Measurements from ENCODE around the gene STRN3.
A peak's percentile ranks its signal among the peaks of the same experiment; 100 is the strongest.
"Not testable (repeated sequence)": the region's sequence is repeated elsewhere in the genome, so short reads cannot be mapped to it uniquely, and the experiment has no call there.

STRN3 gene, protein sequence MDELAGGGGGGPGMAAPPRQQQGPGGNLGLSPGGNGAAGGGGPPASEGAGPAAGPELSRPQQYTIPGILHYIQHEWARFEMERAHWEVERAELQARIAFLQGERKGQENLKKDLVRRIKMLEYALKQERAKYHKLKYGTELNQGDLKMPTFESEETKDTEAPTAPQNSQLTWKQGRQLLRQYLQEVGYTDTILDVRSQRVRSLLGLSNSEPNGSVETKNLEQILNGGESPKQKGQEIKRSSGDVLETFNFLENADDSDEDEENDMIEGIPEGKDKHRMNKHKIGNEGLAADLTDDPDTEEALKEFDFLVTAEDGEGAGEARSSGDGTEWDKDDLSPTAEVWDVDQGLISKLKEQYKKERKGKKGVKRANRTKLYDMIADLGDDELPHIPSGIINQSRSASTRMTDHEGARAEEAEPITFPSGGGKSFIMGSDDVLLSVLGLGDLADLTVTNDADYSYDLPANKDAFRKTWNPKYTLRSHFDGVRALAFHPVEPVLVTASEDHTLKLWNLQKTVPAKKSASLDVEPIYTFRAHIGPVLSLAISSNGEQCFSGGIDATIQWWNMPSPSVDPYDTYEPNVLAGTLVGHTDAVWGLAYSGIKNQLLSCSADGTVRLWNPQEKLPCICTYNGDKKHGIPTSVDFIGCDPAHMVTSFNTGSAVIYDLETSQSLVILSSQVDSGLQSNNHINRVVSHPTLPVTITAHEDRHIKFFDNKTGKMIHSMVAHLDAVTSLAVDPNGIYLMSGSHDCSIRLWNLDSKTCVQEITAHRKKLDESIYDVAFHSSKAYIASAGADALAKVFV

DNA sequence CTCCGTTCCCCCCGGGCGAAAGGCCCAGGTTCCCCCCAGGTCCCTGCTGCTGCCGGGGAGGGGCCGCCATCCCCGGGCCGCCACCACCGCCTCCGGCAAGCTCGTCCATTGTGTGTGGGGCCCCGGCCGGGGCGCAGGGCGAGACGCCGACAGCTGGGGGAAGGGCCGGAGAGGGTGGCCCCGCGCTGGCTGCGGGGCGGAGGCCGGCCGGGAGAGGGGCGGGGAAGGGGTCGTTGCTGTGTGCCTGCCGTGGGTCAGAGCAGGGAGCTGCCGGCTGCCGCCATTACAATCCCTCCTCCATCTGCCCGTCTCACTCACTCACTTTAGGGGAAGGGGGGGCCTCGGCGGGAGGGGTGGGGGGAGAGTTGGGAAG, at the start of gene STRN3:
STRN3 (minus strand) TSS at position 303 of the 373 bp plus-strand sequence; CDS start at position 109, 194 bp downstream.
- no peak for DNase-seq (ENCODE audit: low read depth in 2 of 2)

DNA sequence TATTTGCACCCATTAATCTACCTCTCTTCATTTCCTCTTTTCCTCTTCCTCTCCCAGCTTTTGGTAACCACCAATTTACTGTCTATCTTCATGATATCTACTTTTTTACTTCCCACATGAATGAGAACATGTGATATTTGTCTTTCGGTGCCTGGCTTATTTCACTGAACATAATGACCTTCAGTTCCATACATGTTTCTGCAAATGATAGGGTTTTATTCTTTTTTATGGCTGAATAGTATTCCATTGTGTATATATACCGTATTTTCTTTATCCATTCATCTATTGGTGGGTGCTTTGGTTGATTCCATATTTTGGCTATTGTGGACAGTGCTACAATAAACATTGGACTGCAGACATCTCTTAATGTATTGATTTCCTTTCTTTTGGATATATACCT, 49.0 kb upstream of the STRN3 start:
- no peak for DNase-seq (ENCODE audit: low read depth in 2 of 2)

DNA sequence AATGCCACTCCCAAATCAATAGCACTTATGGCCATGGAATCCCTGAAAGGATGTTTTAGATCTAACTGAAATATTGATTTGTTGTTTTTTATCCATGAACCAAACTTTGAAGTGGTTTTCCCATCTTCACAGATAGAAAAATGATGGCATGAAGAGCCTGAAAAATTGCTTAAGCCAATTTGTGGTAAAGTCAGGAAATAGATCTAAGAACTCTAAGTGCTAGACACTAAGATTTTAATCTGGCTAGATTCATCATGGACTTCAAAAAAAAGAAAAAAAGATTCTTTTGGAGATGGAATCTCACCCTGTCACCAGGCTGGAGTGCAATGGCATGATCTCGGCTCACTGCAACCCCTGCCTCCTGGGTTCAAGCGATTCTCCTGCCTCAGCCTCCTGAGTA, 45.0 kb upstream of the STRN3 start:
- DNase-seq (ENCODE audit: low read depth in 2 of 2), result no peak

GRCh38 chr14:31070431-31070830, 44.3 kb upstream of the STRN3 start:
- peak; percentile 84 to 86 for DNase-seq (ENCODE audit: low read depth in 2 of 2)

GRCh38 chr14:31069343-31069742, 43.2 kb upstream of the STRN3 start:
- DNase-seq (ENCODE audit: low read depth in 2 of 2), result no peak

DNA sequence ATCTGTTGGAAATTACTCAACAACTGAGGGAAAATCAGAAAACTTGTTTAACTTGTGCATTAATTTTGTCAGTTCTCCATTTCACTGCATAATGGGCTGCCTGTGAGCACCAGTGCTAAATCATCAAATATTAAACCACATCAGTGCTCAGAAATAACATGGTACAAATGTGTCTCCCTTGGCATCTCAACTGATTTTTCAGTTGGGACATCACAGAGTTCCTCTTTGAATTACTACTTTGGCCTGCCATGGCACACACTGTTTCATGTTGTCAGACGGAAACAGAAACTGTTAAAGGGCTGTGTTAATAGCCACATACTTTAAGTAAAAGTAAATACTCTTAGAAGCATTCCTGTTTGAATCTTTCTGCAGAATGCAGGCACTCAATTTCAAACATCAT, 42.1 kb upstream of the STRN3 start:
- DNase-seq (ENCODE audit: low read depth in 2 of 2), result no peak

DNA sequence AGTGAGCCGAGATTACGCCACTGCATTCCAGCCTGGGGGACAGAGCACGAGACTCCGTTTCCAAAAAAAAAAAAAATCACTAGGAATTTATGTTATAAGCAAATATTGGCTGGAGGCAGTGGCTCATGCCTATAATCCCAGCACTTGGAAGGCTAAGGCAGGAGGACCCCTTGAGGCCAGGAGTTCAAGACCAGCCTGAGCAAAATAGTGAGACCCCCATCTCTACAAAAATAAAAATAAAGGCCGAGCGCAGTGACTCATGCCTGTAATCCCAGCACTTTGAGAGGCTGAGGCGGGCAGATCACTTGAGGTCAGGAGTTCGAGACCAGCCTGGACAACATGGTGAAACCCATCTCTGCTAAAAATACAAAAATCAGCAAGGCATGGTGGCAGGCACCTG, 36.7 kb upstream of the STRN3 start:
- not testable (repeated sequence) for DNase-seq (ENCODE audit: low read depth in 2 of 2)

GRCh38 chr14:31060253-31060875, 34.2 kb upstream of the STRN3 start:
- DNase-seq (ENCODE audit: low read depth in 2 of 2), result no peak

- peak; percentile 54 to 56 for DNase-seq (ENCODE audit: low read depth in 2 of 2)
These were observed 33.2 kb upstream of the STRN3 start for GRCh38 chr14:31059152-31059924.

DNA sequence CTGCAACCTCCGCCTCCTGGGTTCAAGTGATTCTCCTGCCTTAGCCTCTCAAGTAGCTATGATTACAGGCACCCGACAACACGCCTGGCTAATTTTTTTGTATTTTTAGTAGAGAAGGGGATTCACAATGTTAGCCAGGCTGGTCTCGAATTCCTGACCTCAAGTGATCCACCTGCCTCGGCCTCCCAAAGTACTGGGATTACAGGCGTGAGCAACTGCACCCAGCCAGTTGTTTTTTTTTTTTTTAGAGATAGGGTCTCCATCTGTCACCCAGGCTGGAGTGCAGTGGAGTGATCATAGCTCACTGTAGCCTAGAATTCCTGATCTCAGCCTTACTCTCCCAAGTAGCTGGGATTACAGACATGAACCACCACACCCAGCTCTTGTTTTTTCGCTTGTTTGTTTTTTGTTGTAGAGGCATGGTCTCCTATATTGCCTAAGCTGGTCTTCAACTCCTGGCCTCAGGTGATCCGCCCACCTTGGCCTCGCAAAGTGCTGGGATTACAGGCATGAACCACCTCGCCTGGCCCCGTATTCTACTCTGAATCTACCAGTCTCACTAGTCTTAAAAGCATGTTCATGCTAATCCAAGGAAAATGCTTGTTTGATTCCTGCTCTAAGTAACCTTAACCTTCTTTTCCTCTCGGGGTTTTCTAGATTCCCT, 31.7 kb upstream of the STRN3 start:
- DNase-seq (ENCODE audit: low read depth in 2 of 2), result no peak

DNA sequence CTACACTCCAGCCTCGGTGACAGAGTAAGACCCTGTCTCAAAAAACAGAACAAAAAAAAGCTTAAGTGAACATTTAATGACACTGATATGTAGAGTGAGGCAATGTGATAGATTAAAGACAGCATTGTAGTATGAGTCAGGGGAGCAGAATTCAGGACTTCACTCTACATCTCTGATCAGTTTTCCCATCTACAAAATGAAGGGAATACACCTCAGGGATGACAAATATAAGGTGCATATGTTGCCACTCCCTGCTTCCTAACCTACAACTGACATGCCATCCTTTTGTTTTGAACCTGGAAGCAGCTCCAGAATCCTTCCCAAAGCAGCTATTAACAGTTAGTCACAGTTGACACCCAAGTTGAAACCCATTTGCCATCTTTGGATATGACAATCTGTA, 30.9 kb upstream of the STRN3 start:
- DNase-seq (ENCODE audit: low read depth in 2 of 2), result no peak

DNA sequence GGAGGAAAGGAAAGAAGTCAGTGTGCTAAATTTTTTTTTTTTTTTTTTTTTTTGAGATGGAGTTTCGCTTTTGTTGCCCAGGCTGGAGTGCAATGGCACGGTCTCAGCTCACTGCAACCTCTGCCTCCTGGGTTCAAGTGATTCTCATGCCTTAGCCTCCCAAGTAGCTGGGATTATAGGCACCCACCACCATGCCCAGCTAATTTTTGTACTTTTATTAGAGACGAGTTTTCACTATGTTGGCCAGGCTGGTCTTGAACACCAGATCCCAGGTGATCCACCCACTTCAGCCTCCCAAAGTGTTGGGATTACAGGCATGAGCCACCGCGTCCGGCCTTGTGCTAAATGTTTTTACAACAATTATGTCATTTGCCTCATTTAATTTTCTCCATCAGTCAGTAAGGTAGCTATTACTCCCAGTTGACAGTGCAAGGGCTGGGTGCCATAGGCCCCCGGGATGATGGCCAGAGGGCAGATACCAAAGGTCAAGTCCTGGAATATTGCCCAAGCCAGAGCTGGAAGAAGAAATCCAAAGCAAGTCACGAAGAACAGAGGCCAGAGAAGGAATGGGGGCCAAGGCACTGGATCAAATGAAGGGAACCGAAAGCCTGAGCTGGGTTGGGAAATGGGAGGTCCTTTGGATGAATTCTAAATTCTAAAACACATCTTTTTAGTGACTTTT, 26.9 kb upstream of the STRN3 start:
- not testable (repeated sequence) for DNase-seq (ENCODE audit: low read depth in 2 of 2)

DNA sequence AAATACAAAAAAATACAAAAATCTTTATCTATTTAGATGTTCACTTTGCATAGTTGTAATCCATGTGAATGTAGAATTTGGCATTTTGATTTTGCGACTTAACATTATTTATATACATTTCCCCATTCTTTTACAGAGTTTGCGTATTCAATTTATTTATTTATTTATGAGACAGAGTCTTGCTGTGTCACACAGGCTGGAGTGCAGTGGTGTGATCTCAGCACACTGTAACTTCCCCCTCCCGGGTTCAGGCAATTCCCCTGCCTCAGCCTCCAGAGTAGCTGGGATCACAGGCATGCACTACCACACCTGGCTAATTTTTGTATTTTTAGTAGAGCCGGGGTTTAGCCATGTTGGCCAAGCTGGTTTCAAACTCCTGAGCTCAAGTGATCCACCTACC, 25.3 kb upstream of the STRN3 start:
- no peak for DNase-seq (ENCODE audit: low read depth in 2 of 2)

- DNase-seq (ENCODE audit: low read depth in 2 of 2), result no peak
These were observed 24.8 kb upstream of the STRN3 start for GRCh38 chr14:31051023-31051422.

DNA sequence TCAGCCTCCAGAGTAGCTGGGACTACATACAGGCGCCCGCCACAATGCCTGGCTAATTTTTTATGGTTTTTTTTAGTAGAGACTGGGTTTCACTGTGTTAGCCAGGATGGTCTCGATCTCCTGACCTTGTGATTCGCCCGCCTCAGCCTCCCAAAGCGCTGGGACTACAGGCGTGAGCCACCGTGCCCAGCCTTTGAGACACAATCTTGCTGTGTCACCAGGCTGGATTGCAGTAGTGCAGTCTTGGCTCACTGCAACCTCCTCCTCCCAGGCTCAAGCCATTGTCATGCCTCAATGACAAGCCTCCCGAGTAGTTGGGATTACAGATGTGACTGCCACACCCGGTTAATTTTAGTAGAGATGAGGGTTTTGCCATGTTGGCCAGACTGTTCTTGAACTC, 21.3 kb upstream of the STRN3 start:
- DNase-seq (ENCODE audit: low read depth in 2 of 2), result no peak

DNA sequence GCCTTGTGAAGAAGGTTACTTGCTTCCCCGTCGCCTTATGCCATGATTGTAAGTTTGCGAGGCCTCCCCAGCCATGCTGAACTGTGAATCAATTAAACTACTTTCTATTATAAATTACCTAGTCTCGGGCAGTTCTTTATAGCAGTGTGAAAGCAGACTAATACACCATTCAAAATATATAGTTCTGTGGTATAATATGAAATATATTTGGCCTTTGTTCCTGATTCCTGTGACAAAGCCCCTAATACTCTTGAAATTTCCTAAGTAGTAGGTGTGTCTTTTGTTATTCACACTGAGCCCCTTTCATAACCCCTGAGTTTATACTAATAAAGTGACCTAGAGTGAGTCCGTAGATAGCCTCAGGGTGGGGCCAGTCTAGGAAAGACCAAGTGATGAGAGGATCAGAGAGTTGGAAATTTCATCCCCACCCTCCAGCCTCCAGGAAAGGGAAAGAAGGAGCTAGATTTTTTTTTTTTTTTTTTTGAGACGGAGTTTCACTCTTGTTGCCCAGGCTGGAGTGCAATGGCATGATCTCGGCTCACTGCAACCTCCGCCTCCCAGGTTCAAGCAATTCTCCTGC, 19.4 kb upstream of the STRN3 start:
- DNase-seq (ENCODE audit: low read depth in 2 of 2), result no peak

- no peak for DNase-seq (ENCODE audit: low read depth in 2 of 2)
These were observed 17.2 kb upstream of the STRN3 start for GRCh38 chr14:31043379-31043778.

DNA sequence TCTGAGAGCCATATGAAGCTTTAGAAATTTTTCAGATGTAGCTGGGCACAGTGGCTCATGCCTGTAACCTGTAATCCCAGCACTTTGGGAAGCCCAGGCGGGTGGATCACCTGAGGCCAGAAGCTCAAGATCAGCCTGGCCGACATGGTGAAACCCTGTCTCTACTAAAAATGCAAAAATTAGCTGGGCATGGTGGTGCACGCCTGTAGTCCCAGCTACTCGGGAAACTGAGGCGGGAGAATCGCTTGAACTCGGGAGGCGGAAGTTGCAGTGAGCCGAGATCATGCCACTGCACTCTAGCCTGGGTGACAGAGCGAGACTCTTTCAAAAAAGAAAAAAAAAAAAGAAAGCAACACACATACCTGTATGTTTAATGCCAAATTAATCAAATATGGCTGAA, 16.7 kb upstream of the STRN3 start:
- not testable (repeated sequence) for DNase-seq (ENCODE audit: low read depth in 2 of 2)

- DNase-seq (ENCODE audit: low read depth in 2 of 2), result no peak
These were observed 16.1 kb upstream of the STRN3 start for GRCh38 chr14:31042300-31042699.

GRCh38 chr14:31038521-31039166, 12.5 kb upstream of the STRN3 start:
- no peak for DNase-seq (ENCODE audit: low read depth in 2 of 2)
